GM18858 (cell line): Measurements from ENCODE around the gene UNC79.

ENCODE experiments used
- ATAC-seq: cut with Tn5 transposase; IDR thresholded peaks from one replicate; pipeline ENCODE4 v1.9.1; 2021; ENCODE audit not compliant: unreplicated experiment

UNC79 gene

DNA sequence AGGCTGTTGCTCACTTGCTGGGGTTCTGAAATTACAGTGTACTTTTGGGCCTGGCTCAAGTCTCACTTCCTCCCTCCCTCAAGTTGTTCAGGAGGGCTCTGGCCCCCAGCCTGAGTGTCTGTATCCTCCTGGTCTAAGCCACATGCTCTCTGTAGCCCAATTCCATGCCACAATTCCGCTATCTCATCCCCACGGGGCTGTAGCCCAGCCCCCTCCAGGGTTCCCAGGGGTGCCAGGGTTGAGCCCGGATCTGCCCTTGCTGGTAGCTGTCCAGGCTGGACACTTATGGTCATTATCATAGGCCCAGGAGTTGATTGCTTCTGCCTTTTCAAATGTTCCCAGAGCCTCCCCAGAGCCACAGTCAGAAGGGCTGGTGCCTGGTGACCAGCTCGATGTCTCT, 292.3 kb downstream of the UNC79 start:
- ATAC-seq = no peak

DNA sequence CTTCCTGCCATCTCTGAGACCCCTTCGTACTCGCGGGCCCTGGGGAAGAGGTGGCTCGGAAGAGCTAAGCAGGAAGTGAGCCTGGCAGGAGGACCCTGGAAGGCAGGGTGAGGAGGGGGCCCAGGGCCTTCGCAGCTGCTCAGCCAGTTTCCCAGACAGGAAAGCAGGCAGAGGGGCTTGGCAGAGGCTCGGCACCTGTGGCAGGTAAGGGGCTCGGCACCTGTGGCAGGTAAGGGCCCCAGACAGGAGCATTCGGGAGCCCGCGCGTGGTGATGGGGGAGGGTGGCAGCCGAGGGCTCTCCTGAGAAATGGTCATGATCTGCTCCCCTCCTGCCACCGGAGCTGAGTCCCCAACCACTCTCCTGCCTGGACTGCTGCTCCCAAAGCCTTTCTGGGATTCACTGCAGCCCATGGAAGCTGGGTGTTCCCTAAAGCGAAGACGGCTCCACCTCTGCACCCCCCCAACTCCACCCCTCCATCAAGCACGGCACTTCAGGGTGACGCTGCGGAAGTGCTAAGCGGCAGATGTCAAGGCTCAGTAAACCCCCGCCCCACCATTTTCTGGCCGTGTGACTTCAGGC, 294.4 kb downstream of the UNC79 start:
- no peak for ATAC-seq

DNA sequence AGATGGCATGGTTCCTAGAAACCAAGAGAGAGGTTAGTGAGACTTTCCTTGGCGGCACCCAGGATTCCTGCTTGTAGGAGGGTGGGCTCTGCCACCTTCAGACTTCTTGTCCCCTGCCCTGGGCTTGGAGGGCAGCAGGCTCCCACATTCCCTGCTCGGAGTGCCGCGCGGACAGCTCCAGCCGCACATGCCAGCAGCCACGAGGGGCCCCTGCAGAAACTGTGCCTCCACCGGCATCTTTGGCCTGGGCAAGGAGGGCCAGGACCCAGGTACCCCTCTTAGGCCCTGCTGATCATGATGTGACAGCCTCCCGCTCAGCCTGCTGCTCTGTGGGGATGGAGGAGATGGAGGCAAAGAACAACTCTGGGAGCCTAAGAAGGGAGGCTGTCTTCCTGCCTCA, 295.3 kb downstream of the UNC79 start:
- no peak for ATAC-seq

DNA sequence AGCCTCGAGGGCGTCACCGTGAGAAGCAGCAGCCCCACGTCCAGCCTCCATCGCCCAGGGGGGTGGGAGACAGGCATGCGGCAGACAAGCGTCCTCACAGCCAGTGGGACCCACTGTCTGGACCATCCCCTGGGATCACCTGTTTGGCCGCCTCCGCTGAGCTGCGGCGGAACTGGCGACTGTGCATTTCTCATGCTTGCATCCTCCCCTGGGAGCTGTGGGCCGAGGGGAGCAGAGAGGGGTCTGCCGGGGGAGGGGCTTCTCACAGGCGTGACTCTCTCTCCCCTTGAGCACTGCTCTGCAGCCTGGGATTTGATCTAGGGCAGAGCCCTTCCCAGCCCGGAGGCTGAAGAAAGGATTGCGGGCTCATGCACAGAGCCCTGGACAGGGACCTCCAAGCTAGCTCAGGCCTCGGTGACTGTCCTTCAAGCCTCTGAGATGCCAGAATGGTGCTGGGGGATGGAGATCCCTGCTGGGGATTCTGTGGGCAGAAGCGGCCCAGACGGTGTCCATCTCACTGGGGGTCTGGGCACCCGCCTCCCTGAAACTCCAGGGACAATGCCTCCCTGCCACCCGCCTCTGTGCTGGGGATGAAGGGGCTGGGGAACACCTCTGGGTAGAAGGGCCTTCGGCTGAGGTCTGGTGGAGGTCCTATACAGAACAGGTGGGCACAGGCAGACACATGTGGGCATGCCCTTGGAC, 296.5 kb downstream of the UNC79 start:
- ATAC-seq = no peak

DNA sequence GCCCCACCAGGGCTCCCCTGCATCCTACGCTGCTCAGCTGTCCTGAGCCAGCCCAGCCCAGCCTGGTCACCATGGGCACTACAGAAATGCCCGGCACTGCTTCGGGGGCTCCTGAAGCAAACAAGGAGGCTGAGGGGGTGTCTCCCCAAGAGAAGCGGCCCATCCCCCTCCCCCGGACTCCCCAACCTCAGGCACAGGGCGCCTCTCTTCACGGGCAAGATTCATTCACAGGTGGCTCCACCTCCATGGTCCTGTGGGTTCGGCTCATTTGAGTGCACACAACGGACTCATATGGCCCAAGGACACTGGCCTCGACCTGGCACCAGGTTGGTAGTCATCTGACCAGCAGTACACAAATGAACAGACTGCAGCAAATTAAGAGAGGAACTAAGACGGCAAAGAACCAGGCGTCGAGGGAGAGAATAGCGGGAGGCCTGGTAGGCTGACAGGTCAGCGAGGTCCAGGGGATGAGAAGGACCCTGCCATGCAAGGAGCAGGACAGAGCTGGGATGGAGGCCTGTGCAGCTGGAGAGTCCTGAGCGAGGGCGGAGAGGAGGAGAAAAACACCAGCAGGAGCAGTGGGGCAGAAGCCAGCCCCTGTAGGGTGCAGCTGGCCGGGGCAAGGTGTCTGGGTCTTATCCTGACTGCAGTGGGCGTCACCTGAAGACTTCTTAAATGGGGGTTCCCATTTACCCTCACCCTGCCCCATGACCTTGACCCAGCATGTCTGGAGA, 297.3 kb downstream of the UNC79 start:
- ATAC-seq = no peak

DNA sequence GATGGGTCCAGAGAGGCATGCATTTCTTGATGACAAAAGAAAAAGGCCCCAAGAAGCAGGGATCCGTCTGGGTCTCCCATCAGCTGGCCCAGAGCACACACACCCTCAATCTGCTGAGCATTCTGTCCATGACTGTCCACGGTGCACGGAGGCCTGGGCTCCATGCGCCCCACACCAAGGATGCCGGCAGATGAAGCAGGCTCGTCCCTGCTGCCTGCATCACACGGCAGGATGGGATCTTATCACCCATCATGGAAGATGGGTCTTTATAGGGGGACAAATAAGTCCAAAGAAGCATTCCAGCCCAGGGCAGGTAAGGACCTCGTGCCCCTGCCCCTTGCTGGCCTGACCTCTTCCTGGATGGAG, 297.9 kb downstream of the UNC79 start:
- ATAC-seq = no peak

DNA sequence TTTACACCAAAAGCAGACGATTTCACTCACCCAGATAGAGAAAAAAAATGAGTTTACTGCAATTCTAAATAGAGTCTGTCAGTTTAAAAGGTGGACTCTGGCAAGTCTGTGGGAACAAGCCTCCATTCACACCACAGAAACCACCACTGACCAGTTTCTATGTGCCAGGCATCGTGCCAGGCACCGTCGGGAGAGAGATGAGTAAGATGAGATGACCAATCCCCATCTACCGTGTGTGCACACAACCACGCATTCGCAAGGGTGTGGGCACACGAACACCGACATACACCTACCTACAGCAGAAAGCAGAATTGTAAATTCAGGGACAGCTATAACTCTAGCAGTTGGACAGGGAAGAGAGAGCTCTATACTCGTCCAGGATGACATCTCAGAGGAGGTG, 299.3 kb downstream of the UNC79 start:
- ATAC-seq = no peak

DNA sequence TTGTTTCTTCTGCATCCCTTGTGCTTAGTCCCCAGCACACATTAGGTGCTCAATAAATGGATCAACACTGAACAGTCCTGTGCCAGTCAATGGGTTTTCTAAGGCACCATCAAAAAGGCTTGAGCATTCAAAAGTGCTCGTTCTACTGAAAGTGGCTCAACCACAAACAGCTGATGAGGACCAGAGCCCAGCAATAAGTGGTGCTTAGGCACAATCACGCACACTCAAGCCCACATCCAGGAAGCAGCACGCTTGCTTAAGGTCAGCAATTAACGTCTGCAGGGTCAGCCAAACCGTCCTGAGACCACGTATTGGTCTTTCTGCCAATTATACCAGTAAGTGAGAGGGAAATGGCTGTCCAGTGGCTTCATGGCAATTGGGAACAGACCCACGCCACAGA, 301.0 kb downstream of the UNC79 start:
- ATAC-seq = no peak

DNA sequence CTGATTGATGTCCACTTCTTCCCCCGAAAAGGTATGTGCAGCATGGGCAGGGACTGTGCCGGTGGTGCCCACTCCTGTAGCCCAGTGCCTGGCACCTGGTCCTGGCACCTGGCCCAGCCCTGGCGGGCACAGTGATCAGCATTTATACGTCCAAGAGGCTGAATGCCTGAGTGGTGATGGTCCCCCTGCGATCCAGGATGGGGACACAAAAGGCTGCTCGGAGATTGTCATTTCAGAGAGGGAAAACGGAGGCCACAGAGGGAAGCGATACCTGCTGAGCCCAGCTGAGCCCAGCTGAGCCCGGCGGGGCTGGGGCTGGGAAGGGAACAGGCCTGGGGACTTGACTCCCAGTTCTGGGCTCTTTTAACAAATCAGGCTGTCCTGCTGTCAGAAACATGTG, 301.8 kb downstream of the UNC79 start:
- no peak for ATAC-seq

DNA sequence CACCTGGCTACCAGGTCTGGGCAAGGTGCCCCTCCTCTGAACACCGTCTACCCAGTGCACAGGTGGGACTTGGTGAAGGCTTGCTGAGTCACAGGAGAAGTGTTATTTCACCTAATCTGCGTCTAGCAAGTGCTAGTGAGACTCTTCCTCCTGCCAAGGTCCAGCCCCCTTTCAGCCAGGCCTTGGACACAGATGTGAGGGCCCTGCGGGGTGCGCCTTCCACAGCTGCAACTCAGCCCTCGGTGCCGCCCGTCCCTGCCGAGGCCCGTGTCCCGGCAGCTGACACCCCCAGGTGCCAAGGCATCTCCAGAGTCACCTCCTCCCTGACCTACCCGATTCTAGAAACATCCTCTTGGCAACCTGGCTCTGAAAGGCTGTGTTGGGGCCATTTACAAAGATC, 302.5 kb downstream of the UNC79 start:
- ATAC-seq = no peak

DNA sequence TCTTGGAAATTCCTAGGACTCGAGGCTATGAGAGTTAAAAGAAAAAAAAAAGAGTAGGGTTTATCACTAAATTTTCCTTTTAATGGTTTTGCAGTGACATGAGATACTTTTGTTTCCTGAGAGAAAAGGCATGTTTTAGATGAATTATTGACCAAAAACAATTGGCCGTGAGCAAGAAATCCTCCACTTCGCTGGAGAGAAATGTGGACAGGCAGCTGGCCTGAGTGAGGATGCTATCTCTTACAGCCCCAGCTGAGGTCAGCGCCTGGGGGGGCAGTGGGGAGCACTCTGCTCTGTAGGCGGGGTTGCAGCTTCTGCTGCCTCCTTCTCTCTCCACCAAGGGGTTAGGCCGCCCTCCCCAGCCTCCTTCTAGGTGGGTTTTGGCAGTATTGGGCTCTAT, 302.9 kb downstream of the UNC79 start:
- ATAC-seq = no peak

DNA sequence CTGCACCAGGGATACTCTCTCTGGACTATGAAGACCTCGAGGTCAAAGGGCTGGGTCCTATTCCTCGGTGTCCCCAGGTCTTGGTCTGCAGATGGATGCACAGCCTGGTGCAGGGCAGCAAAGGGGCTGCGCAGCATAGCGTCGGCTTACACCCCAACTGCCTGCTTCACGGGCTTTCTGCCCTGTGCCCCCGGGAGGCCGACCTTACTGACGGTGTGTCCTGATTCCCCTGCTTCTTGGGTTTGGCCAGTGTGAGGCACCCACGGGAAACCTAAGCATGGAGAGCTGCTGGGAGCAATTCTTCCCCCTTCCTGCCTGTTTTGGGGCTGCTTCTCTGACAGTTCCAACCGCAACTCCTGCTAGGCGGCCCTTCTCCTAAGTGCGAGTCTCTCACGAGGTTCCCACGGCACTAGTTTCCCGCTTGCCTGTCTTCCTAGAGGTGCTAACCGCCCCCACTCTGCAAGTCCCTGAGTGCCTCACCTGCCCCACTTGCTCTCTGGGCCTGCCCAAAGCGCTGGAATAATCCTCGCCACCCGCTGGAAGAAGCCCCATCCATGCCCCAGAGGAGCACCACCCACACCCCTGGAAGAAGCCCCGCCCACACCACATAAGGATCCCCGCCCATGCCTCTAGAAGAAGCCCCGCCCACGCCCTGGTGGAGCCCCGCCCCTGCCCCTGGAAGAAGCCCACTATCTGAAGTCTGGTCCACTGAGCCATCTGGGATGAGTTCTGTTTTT, 303.5 kb downstream of the UNC79 start:
- no peak for ATAC-seq

DNA sequence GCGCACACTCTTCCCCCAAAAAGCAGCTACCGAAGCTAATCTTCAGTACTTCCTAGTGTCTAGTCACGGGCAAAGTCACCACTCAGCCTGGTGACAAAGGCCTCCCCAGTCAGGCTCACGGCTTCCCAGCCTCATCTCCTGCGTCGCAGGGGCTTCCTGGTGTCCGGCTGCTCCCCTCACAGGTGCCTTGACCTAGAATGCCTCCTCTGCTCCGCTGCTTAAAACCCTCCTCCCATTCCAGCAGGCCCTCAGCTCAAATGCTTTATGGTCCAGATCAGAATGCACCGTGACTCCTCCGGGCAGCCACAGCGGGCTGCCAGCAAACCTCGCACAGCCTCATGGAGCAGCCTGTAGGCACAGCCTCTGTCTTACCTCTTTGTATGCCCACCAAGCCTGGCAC, 304.5 kb downstream of the UNC79 start:
- no peak for ATAC-seq

DNA sequence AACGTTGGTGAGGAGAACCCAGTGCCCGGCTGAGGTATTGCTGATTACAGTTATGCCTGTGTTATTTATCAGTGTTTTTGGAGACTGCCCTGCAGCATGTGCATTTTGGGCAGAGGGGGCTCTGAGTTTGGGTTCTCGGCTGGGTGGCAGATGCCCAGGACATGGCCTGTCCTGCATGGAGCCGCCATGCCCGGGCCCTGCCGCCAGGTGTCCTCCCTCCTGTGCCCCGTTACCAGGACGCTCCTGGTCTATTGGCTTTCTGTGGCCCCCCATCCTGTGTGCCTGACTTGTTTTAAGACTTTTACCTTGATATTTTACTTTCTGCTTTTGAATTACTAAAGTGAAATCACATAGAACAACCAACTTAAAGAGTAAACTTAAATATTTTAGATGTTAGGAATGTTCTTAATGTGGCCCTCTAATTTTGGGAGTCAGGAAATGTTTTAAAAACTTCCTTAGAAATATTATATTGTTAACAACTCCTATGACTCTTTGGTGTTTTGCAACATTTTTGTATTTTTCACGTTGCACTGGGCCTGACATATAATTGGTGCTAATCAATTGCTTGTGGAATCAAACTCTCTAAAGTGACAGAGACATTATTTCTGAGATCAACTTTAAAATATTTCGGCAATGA, 305.8 kb downstream of the UNC79 start:
- ATAC-seq = no peak

DNA sequence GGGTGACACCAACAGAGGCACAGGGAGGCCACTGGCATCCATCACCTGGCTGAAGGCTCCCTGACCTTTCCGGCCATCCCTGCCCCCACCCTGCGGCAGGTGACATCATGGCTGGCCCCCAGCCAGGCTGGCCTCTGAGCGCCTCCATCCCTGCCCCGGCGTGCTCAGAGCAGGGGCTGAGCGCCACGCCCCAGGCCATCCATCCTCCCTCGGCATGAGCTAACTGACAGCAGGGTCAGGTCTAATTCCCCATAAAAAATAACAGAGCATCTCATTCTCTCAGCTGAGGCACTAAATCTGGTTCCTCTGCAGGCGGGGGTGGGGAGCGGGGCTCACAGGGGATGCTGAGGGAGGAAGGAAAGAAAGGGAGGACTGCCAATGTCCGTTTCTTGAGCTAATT, 306.9 kb downstream of the UNC79 start:
- ATAC-seq = no peak

DNA sequence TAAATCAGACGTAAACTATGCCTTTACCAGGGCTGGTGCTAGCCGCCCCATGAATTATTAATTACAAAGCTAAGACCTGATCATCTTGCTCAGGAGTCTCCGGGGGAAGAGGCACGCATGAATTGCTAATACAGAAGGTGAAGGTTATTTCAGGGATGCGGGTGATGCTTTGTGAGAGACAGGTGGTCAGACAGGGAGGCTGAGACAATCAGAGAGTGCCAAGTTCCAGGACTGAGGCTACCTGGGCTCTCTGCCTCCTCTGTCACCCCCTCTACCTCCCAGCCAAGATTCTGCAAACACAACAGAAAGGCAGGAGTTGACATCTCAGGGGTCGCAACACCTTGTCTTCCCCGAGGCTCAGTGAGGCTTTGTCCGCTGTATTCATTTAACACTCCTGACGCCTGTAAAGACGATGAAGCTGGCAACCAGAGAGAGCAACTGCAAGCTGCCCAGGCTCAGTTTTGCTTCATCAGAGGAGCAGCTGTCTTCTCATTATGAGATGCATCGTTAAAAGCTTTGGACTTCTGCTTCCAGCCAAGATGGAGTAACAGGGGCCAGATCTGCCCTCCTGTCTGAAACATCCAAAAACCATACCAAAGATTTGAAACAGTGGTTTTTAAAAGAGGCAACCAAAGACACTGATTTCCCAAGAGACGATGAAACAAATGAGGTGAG, 311.0 kb downstream of the UNC79 start:
- no peak for ATAC-seq

DNA sequence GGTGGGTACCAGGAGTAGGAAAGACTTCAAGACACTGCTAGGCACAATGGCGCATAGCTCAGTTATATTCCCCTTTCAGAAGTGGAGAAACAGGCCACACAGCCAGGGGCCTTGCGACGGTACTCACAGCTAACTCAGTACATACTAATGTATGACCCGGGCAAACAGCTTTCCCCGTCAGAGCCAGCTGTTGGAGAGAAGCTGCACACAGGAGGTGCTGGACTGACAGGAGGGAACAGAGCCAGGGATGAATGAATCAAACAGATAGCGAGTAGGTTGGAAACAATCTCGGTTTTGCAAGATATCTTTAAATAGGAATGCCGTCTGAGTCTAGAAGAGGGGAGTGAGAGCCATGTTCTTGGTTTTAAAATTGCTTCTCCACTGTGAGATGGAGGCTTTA, 312.0 kb downstream of the UNC79 start:
- ATAC-seq = no peak

DNA sequence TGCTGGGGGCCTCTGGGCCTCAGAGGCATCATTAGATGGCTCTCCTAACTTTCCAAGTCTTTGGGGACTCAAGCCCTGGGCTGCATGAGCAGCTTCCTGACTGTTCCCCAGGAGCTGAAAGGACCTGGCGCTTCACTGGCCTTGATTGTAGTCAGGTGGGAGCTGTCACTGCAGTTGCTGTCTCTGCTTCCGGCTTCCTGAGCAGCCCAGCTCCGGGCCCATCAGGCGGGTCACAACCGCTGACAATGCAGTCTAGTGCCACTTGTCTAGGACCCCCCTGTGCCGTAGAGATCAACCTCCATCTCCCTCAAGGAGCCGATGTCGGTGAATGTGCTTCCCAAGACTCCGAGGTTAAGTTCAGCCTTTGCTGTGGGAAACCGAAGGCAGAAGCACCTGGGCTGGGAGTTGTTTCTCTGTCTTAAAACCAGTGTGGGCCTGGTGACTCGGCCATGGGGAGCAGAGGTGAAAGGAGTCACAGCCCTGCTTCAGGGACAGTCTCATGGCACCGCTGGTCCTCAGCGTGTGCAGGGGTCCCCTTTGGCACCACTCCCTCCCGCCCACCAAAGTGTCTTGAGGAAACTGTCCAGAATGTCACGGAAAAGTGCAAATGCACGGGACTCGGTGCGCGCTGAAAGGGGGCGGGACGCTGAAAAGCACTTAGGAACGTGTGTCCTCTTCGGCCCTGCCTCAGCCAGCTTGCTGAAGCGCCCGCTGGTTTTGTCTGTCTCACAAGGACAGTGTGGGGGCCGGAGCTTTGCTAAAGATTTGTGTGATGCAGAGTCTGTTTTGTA, 312.7 kb downstream of the UNC79 start:
- no peak for ATAC-seq

DNA sequence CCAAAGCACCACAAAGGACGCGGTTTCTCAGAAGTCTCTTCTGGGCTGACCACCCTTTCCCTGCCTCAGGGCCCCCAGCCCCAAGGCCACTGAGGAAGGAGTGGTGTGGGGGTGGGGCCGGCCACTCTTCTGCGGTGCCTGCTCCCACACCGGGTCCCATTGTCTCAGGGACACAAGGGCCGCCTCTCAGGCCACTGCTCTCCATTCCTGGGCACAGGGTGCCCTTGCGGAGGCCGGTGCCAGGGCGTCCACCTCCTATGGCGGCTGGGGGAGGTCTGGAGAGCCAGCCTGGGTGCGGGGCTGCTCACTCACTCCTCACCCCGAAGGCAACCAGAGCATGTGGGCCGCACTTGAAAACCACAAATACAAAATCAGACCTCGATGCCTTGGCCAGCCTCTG, 313.4 kb downstream of the UNC79 start:
- ATAC-seq = no peak

DNA sequence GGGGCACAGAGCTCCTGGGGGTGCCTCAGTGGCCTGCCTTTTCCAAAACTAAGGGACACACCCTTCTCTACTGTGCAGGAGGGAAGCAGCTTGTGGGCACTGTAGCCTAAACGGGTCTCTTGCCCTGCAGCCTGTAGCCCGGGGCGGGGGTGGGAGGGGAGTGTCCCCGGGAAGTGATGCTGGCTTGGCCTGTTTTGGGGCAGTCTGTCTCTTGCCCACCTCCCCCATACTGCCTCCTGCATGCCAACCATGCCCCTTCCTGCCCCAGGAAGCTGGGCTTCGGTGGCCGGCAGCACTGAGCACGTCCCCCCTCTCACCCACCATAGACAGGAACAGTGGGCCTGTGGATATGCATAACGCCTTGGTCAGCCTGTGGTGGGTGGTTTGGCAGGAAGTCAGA, 314.1 kb downstream of the UNC79 start:
- ATAC-seq = no peak
